ENCODE data around the gene NOP9.

The NOP9 gene

GRCh38 chr14:24316597-24316950 lies 16.9 kb downstream of the NOP9 start:
- peak overlapping the region; percentile 27 for H3K23ac ChIP-seq (ENCODE audit: low read depth, low read length, poor library complexity)
- DNase-seq (ENCODE audit: low spot score), result no peak
- no peak overlapping the region for H3K27ac ChIP-seq (replicated peaks; ENCODE audit: low read length)
- no peak overlapping the region for H2BK5ac ChIP-seq (ENCODE audit: low read length)
- H2AK5ac ChIP-seq (ENCODE audit: low read depth, low read length), result peak overlapping the region; percentile 47
- no peak overlapping the region for H2BK120ac ChIP-seq (ENCODE audit: low read depth, low read length)
- peak overlapping the region; percentile 51 for H3K18ac ChIP-seq (ENCODE audit: low read length)
- H3K4me1 ChIP-seq (ENCODE audit: control insufficient read depth in 2 of 2, insufficient read depth in 1 of 2, low read depth in 1 of 2, low read length in 2 of 2), result peaks cover under 1 to 2% of the 10 kb centered on the region in 2 donors
- H3K4me3 ChIP-seq (ENCODE audit: low read length in 2 of 2), result peak overlapping the region in 1 of 2 donors; percentile 19
- H2AFZ ChIP-seq (ENCODE audit: low read length), result no peak overlapping the region
- no peak overlapping the region for H4K8ac ChIP-seq (ENCODE audit: low read depth, low read length)
- H3K79me1 ChIP-seq (ENCODE audit: low read depth, low read length), result no peaks in the 10 kb centered on the region
- no peak overlapping the region for H3K4ac ChIP-seq (ENCODE audit: low read length)
- peaks cover 0 to 7% of the 10 kb centered on the region in 2 donors for H3K9me3 ChIP-seq (replicated peaks in 1 of 2; ENCODE audit: control insufficient read depth in 2 of 2, insufficient read depth in 1 of 2, low read depth in 1 of 2, low read length in 2 of 2)
- H2BK15ac ChIP-seq (ENCODE audit: low read length), result no peak overlapping the region
- no peak overlapping the region for H4K91ac ChIP-seq (ENCODE audit: low read depth, low read length, poor library complexity)
- H3K9ac ChIP-seq (ENCODE audit: low read depth, low read length, poor library complexity), result no peak overlapping the region
- H2BK12ac ChIP-seq (ENCODE audit: low read length), result no peak overlapping the region
- H3K27me3 ChIP-seq (ENCODE audit: control insufficient read depth in 3 of 3, insufficient read depth in 3 of 3, low read depth in 1 of 3, low read length in 3 of 3), result peaks cover 0 to 19% (median 19%) of the 10 kb centered on the region in 3 experiments
- H3K14ac ChIP-seq (ENCODE audit: low read length), result no peak overlapping the region
- no peak overlapping the region for H3K4me2 ChIP-seq (ENCODE audit: insufficient read depth, low read length, poor library complexity, severe bottlenecking)
- WGBS, 2 donors (ENCODE audit: extremely low coverage in 2 of 2, insufficient read length in 2 of 2, insufficient replicate concordance in 1 of 2), result 100% methylated on average over 4 of the region's 18 CpGs; no CpG with 5 or more reads in 1 of the 2 donors
- peaks cover 4% of the 10 kb centered on the region in 2 donors for H3K36me3 ChIP-seq (replicated peaks in 1 of 2; ENCODE audit: control insufficient read depth in 2 of 2, insufficient read depth in 2 of 2, low read length in 2 of 2)

DNA sequence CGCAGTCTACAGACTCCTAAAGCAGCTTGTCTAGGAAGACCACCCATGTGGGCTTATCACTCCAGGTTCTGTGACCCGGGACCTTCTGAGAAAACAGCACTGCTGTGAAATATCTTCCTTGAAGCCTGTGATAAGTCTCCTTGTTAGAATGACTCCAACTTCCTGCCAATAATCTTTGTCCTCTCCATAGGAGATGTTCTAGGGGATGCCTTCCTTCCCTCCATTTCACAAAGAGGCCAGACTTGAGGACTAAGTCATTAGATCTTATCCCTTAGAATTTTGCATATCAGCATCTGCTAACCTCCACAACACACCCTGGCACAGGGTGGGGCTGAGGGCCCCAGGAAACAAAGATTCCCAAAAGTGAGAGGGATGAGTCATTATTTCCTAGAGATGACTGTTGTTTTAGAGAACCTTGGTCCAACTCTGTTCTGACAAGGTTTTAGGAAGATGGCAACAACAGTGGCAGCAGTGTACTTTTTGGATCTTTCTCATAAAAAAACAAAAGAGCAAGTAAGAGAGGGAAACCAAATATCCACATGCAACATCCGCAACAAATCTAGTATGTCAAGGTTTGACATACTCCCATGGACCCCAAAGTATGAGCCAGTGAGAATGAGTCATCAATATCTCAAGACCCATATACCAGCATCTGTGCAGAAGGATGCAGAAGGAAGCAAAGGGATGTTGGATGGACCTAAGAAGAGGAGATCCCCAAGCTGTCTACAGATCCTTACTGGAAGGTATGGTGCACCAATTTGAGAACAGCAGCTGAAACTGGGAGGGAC lies 17.7 kb downstream of the NOP9 start:
- no peak overlapping the region for H3K14ac ChIP-seq (ENCODE audit: low read length)
- no peak overlapping the region for H3K4me2 ChIP-seq (ENCODE audit: insufficient read depth, low read length, poor library complexity, severe bottlenecking)
- H2BK5ac ChIP-seq (ENCODE audit: low read length), result no peak overlapping the region
- WGBS, 2 donors (ENCODE audit: extremely low coverage in 2 of 2, insufficient read length in 2 of 2, insufficient replicate concordance in 1 of 2), result no CpG with 5 or more reads among the region's 3 CpGs
- no peak overlapping the region for H3K18ac ChIP-seq (ENCODE audit: low read length)
- no peak overlapping the region for H3K23ac ChIP-seq (ENCODE audit: low read depth, low read length, poor library complexity)
- H3K4ac ChIP-seq (ENCODE audit: low read length), result no peak overlapping the region
- H3K9me3 ChIP-seq (replicated peaks in 1 of 2; ENCODE audit: control insufficient read depth in 2 of 2, insufficient read depth in 1 of 2, low read depth in 1 of 2, low read length in 2 of 2), result peaks cover 0 to 7% of the 10 kb centered on the region in 2 donors
- no peak overlapping the region for H2AFZ ChIP-seq (ENCODE audit: low read length)
- H3K79me1 ChIP-seq (ENCODE audit: low read depth, low read length), result no peaks in the 10 kb centered on the region
- peaks cover 0 to 26% (median 19%) of the 10 kb centered on the region in 3 experiments for H3K27me3 ChIP-seq (ENCODE audit: control insufficient read depth in 3 of 3, insufficient read depth in 3 of 3, low read depth in 1 of 3, low read length in 3 of 3)
- H4K91ac ChIP-seq (ENCODE audit: low read depth, low read length, poor library complexity), result no peak overlapping the region
- H3K4me3 ChIP-seq (ENCODE audit: low read length in 2 of 2), result no peak overlapping the region
- peaks cover 1 to 4% of the 10 kb centered on the region in 2 donors for H3K4me1 ChIP-seq (ENCODE audit: control insufficient read depth in 2 of 2, insufficient read depth in 1 of 2, low read depth in 1 of 2, low read length in 2 of 2)
- no peak overlapping the region for H2BK15ac ChIP-seq (ENCODE audit: low read length)
- no peak overlapping the region for H2BK120ac ChIP-seq (ENCODE audit: low read depth, low read length)
- H4K8ac ChIP-seq (ENCODE audit: low read depth, low read length), result no peak overlapping the region
- no peak overlapping the region for H2BK12ac ChIP-seq (ENCODE audit: low read length)
- H3K9ac ChIP-seq (ENCODE audit: low read depth, low read length, poor library complexity), result no peak overlapping the region
- no peak overlapping the region for H3K27ac ChIP-seq (replicated peaks; ENCODE audit: low read length)
- H3K36me3 ChIP-seq (replicated peaks in 1 of 2; ENCODE audit: control insufficient read depth in 2 of 2, insufficient read depth in 2 of 2, low read length in 2 of 2), result peaks cover 0 to 2% of the 10 kb centered on the region in 2 donors
- DNase-seq (ENCODE audit: low spot score), result no peak
- no peak overlapping the region for H2AK5ac ChIP-seq (ENCODE audit: low read depth, low read length)

- no peak overlapping the region for H3K27ac ChIP-seq (replicated peaks; ENCODE audit: low read length)
- peaks cover 0 to 56% (median 14%) of the 10 kb centered on the region in 3 experiments for H3K27me3 ChIP-seq (ENCODE audit: control insufficient read depth in 3 of 3, insufficient read depth in 3 of 3, low read depth in 1 of 3, low read length in 3 of 3)
- no peak overlapping the region for H3K14ac ChIP-seq (ENCODE audit: low read length)
- H2BK120ac ChIP-seq (ENCODE audit: low read depth, low read length), result no peak overlapping the region
- H3K23ac ChIP-seq (ENCODE audit: low read depth, low read length, poor library complexity), result no peak overlapping the region
- H2BK15ac ChIP-seq (ENCODE audit: low read length), result no peak overlapping the region
- H3K18ac ChIP-seq (ENCODE audit: low read length), result no peak overlapping the region
- WGBS, 2 donors (ENCODE audit: extremely low coverage in 2 of 2, insufficient read length in 2 of 2, insufficient replicate concordance in 1 of 2), result no CpG with 5 or more reads among the region's 14 CpGs
- no peak overlapping the region for H4K91ac ChIP-seq (ENCODE audit: low read depth, low read length, poor library complexity)
- H2BK5ac ChIP-seq (ENCODE audit: low read length), result no peak overlapping the region
- H2AFZ ChIP-seq (ENCODE audit: low read length), result no peak overlapping the region
- H3K4me1 ChIP-seq (ENCODE audit: control insufficient read depth in 2 of 2, insufficient read depth in 1 of 2, low read depth in 1 of 2, low read length in 2 of 2), result peaks cover 1 to 4% of the 10 kb centered on the region in 2 donors
- H2AK5ac ChIP-seq (ENCODE audit: low read depth, low read length), result no peak overlapping the region
- H3K9ac ChIP-seq (ENCODE audit: low read depth, low read length, poor library complexity), result no peak overlapping the region
- no peak overlapping the region for H2BK12ac ChIP-seq (ENCODE audit: low read length)
- H3K79me1 ChIP-seq (ENCODE audit: low read depth, low read length), result no peaks in the 10 kb centered on the region
- peaks cover 0 to 4% of the 10 kb centered on the region in 2 donors for H3K9me3 ChIP-seq (replicated peaks in 1 of 2; ENCODE audit: control insufficient read depth in 2 of 2, insufficient read depth in 1 of 2, low read depth in 1 of 2, low read length in 2 of 2)
- H3K4ac ChIP-seq (ENCODE audit: low read length), result no peak overlapping the region
- H3K4me3 ChIP-seq (ENCODE audit: low read length in 2 of 2), result no peak overlapping the region
- no peaks in the 10 kb centered on the region for H3K36me3 ChIP-seq (replicated peaks in 1 of 2; ENCODE audit: control insufficient read depth in 2 of 2, insufficient read depth in 2 of 2, low read length in 2 of 2)
- DNase-seq (ENCODE audit: low spot score), result no peak
- H4K8ac ChIP-seq (ENCODE audit: low read depth, low read length), result no peak overlapping the region
- no peak overlapping the region for H3K4me2 ChIP-seq (ENCODE audit: insufficient read depth, low read length, poor library complexity, severe bottlenecking)
Observed at GRCh38 chr14:24321212-24321975, 21.7 kb downstream of the NOP9 start.

- peaks cover 0 to 56% (median 11%) of the 10 kb centered on the region in 3 experiments for H3K27me3 ChIP-seq (ENCODE audit: control insufficient read depth in 3 of 3, insufficient read depth in 3 of 3, low read depth in 1 of 3, low read length in 3 of 3)
- H2AK5ac ChIP-seq (ENCODE audit: low read depth, low read length), result peak overlapping the region; percentile 65
- no peak overlapping the region for H2BK5ac ChIP-seq (ENCODE audit: low read length)
- H3K4me3 ChIP-seq (ENCODE audit: low read length in 2 of 2), result no peak overlapping the region
- no peak overlapping the region for H2BK12ac ChIP-seq (ENCODE audit: low read length)
- no peak overlapping the region for H3K4ac ChIP-seq (ENCODE audit: low read length)
- peak overlapping the region; percentile 13 for H3K18ac ChIP-seq (ENCODE audit: low read length)
- H3K14ac ChIP-seq (ENCODE audit: low read length), result peak overlapping the region; percentile 43
- H2BK15ac ChIP-seq (ENCODE audit: low read length), result peak overlapping the region; percentile 41
- no peak overlapping the region for H3K27ac ChIP-seq (replicated peaks; ENCODE audit: low read length)
- H3K36me3 ChIP-seq (replicated peaks in 1 of 2; ENCODE audit: control insufficient read depth in 2 of 2, insufficient read depth in 2 of 2, low read length in 2 of 2), result no peaks in the 10 kb centered on the region
- no peak overlapping the region for H3K4me2 ChIP-seq (ENCODE audit: insufficient read depth, low read length, poor library complexity, severe bottlenecking)
- H2AFZ ChIP-seq (ENCODE audit: low read length), result no peak overlapping the region
- peaks cover 0 to 2% of the 10 kb centered on the region in 2 donors for H3K9me3 ChIP-seq (replicated peaks in 1 of 2; ENCODE audit: control insufficient read depth in 2 of 2, insufficient read depth in 1 of 2, low read depth in 1 of 2, low read length in 2 of 2)
- H3K9ac ChIP-seq (ENCODE audit: low read depth, low read length, poor library complexity), result peak overlapping the region; percentile 66
- no peak for DNase-seq (ENCODE audit: low spot score)
- peak overlapping the region; percentile 77 for H3K23ac ChIP-seq (ENCODE audit: low read depth, low read length, poor library complexity)
- no CpG with 5 or more reads among the region's 10 CpGs for WGBS, 2 donors (ENCODE audit: extremely low coverage in 2 of 2, insufficient read length in 2 of 2, insufficient replicate concordance in 1 of 2)
- peaks cover 4% of the 10 kb centered on the region in 2 donors for H3K4me1 ChIP-seq (ENCODE audit: control insufficient read depth in 2 of 2, insufficient read depth in 1 of 2, low read depth in 1 of 2, low read length in 2 of 2)
- no peaks in the 10 kb centered on the region for H3K79me1 ChIP-seq (ENCODE audit: low read depth, low read length)
- H4K8ac ChIP-seq (ENCODE audit: low read depth, low read length), result peak overlapping the region; percentile 26
- H4K91ac ChIP-seq (ENCODE audit: low read depth, low read length, poor library complexity), result no peak overlapping the region
- H2BK120ac ChIP-seq (ENCODE audit: low read depth, low read length), result peak overlapping the region; percentile 54
Observed at GRCh38 chr14:24322672-24323071, 23.0 kb downstream of the NOP9 start.

Data from neuronal stem cell (in vitro differentiated cells).